Adrenal gland (tissue), 12 donors: Measurements from ENCODE around the gene SULT2B1. TPM values are rescaled to one million over a fixed set of nuclear protein-coding genes. Genes with fewer than 3 reads are reported as not detected.
A peak's percentile ranks its signal among the peaks of the same experiment; 100 is the strongest.

Experiments used
- DNase-seq, 7 donors: peaks; one replicate each; pipeline ENCODE4 v3.0.0-alpha.2; 2019 to 2020
- H3K27ac ChIP-seq, 5 donors: fragments of 200-600 bp; sonication (generic) in 4 of 5; 1 replicate in 3 of 5; 2 replicates in 2 of 5; pipeline versions ENCODE4 v1.5.1 to v1.8.0; 2016 to 2020; ENCODE audit warnings: mild to moderate bottlenecking in 1 of 5
- H3K27me3 ChIP-seq: fragments of 200-600 bp; 2 replicates; pipeline ENCODE4 v1.8.0; 2021
- H3K36me3 ChIP-seq, 2 donors: fragments of 200-600 bp; replicated peaks in 1 of 2; 1 replicate in 1 of 2; 2 replicates in 1 of 2; pipeline versions ENCODE4 v1.5.1 to v1.8.0; 2018 to 2022
- H3K4me1 ChIP-seq, 2 donors: fragments of 200-600 bp; replicated peaks in 1 of 2; 1 replicate in 1 of 2; 2 replicates in 1 of 2; pipeline versions ENCODE4 v1.5.1 to v1.8.0; 2018 to 2021
- H3K4me3 ChIP-seq, 4 donors: fragments of 200-600 bp; sonication (generic) in 3 of 4; one replicate each; pipeline ENCODE4 v1.5.1; 2016 to 2018
- H3K9me3 ChIP-seq, 3 donors: fragments of 200-600 bp; sonication (generic) in 1 of 3; replicated peaks in 1 of 3; 1 replicate in 2 of 3; 2 replicates in 1 of 3; pipeline versions ENCODE4 v1.5.1 to v1.8.0; 2016 to 2021
- CTCF ChIP-seq, 6 experiments: fragments of 450-650 bp in 4 of 6; fragments of 200-600 bp in 2 of 6; sonication (generic) in 1 of 6; IDR thresholded peaks; 1 replicate in 5 of 6; 2 replicates in 1 of 6; pipeline versions ENCODE4 v1.5.1 to v1.8.0; 2016 to 2021; ENCODE audit warnings: antibody characterized with exemption in 6 of 6, mild to moderate bottlenecking in 2 of 6, moderate library complexity in 1 of 6
- POLR2A ChIP-seq, 2 donors: fragments of 450-650 bp; IDR thresholded peaks; one replicate each; pipeline ENCODE4 v1.6.1; 2017; ENCODE audit warnings: antibody characterized with exemption in 2 of 2, mild to moderate bottlenecking in 2 of 2, moderate library complexity in 1 of 2
- WGBS, 4 donors: extraction: QIAGEN DNeasy Blood & Tissue Kit in 2 of 4; methylation state at CpG; one replicate each; pipeline versions ENCODE4 v1.1.5 to v1.1.7; 2013 to 2017; 5-methylcytosine and 5-hydroxymethylcytosine counted together
- intact Hi-C, 2 donors: fragments of 100-400 bp; cut with DNase I; formaldehyde crosslinking; loops; one replicate each; pipeline versions ENCODE4 v1.14.1 to v1.15.0; 2022 to 2023
- polyA plus RNA-seq, 3 donors: library from polyadenylated mRNA; stranded (reverse); fragments of 200-250 nt in 2 of 3; fragments of 350-450 nt in 1 of 3; fragmentation: Illumina TruSeq in 1 of 3; extraction: RNeasy Lipid Tissue Mini Kit (QIAGEN cat#74804) in 1 of 3; gene quantifications; one replicate each; pipeline ENCODE4 v1.2.3, GENCODE V29; 2013 to 2014
- total RNA-seq, 9 donors: library from RNA; depleted of rRNA in 4 of 9; stranded (reverse); fragments of >200 nt in 4 of 9; fragments of 120-200 nt in 1 of 9; fragmentation: NEBNext Ultra II Directional in 1 of 9; extraction: Animal tissue kit (Norgen Biotek cat#: 25700) in 1 of 9; gene quantifications; one replicate each; pipeline versions ENCODE4 v1.1.0 to v1.2.4, GENCODE V29; 2013 to 2023
- donor health status: healthy with polysubstance abuse.
- donor health status: Bipolar disorder and iron deficiency.
- donor health status: DM: yes; HTN: yes; CAD: no.
- donor health status: DM: no; HTN: no; CAD: no.
- donor health status: DM: no; HTN: no; CAD: no.
- donor health status: DM: yes; HTN: yes; CAD: no.

Gene SULT2B1
- total and polyA plus RNA-seq, 12 donors = 0.22 to 1.4 (median 0.52) TPM; not detected in 3

- Histone ChIP-seq H3K27ac (no peak overlapping the region), H3K4me1 (peaks cover 0 to under 1% of the 10 kb centered on the region in 2 donors), H3K9me3 (no peaks in the 10 kb centered on the region), H3K27me3 (no peaks in the 10 kb centered on the region), H3K36me3 (no peaks in the 10 kb centered on the region), H3K4me3 (no peak overlapping the region)
- 34 to 51% (median 48%) methylated on average over 3 of the region's 3 CpGs for WGBS, 4 donors
- DNase-seq = no peak
- intact Hi-C loops = no loop called here
- TF ChIP-seq POLR2A (IDR thresholded peaks at IDR 0.05) (no peak), CTCF (IDR thresholded peaks at IDR 0.05) (no peak)
Measured at GRCh38 chr19:48578891-48579290, 26.9 kb downstream of the SULT2B1 start.

GRCh38 chr19:48582168-48582567 is 30.2 kb downstream of the SULT2B1 start:
- peaks cover 0 to 4% of the 10 kb centered on the region in 2 donors for H3K4me1 ChIP-seq
- intact Hi-C loops = loop anchor here (5.0 to 10.0 kb wide), 2 partner anchors 75 to 267 kb away; no protein-coding TSS in a partner anchor
- H3K36me3 ChIP-seq = no peaks in the 10 kb centered on the region
- 61 to 69% (median 66%) methylated on average over 2 of the region's 2 CpGs for WGBS, 4 donors
- H3K27ac ChIP-seq = no peak overlapping the region
- no peaks in the 10 kb centered on the region for H3K27me3 ChIP-seq
- H3K9me3 ChIP-seq = no peaks in the 10 kb centered on the region
- no peak overlapping the region for H3K4me3 ChIP-seq
- no peak for TF ChIP-seq CTCF (IDR thresholded peaks at IDR 0.05)
- no peak for TF ChIP-seq POLR2A (IDR thresholded peaks at IDR 0.05)
- no peak for DNase-seq

GRCh38 chr19:48587387-48587786 is 35.4 kb downstream of the SULT2B1 start:
- intact Hi-C loops = loop anchor here in 1 of 2 donors (5.0 to 10.0 kb wide), 2 partner anchors 80 to 273 kb away; no protein-coding TSS in a partner anchor
- DNase-seq = no peak
- 50 to 66% (median 62%) methylated on average over 1 to 3 of the region's 3 CpGs for WGBS, 4 donors
- Histone ChIP-seq H3K4me3 (no peak overlapping the region), H3K4me1 (peaks cover 0 to 12% of the 10 kb centered on the region in 2 donors), H3K27me3 (no peaks in the 10 kb centered on the region), H3K27ac (no peak overlapping the region), H3K36me3 (no peaks in the 10 kb centered on the region), H3K9me3 (no peaks in the 10 kb centered on the region)
- TF ChIP-seq CTCF (IDR thresholded peaks at IDR 0.05) (no peak), POLR2A (IDR thresholded peaks at IDR 0.05) (no peak)

- peak overlapping the region in 3 of 5 donors; percentile 5 to 73 (median 20) for H3K27ac ChIP-seq
- DNase-seq = peak; percentile 88 to 95 (median 92)
- WGBS, 4 donors = 3 to 12% (median 5%) methylated on average over 12 to 36 of the region's 36 CpGs
- peak overlapping the region in 2 of 4 donors; percentile 17 to 46 for H3K4me3 ChIP-seq
- intact Hi-C loops = loop anchor here in 1 of 2 donors (5.0 to 10.0 kb wide), 2 partner anchors 82 to 274 kb away; no protein-coding TSS in a partner anchor
- no peaks in the 10 kb centered on the region for H3K9me3 ChIP-seq
- peak; percentile 85 to 97 (median 96) for TF ChIP-seq CTCF (IDR thresholded peaks at IDR 0.05)
- TF ChIP-seq POLR2A (IDR thresholded peaks at IDR 0.05) = peak in 1 of 2 donors; percentile 14
- peaks cover 0 to 11% of the 10 kb centered on the region in 2 donors for H3K4me1 ChIP-seq
- H3K27me3 ChIP-seq = no peaks in the 10 kb centered on the region
- H3K36me3 ChIP-seq = no peaks in the 10 kb centered on the region
Measured at GRCh38 chr19:48588670-48589401, 36.9 kb downstream of the SULT2B1 start.
